K562 (cell line): Measurements from ENCODE around the gene CRCP. TPM values are rescaled to one million over a fixed set of nuclear protein-coding genes. Genes with fewer than 3 reads are reported as not detected.

ENCODE experiments used
- ATAC-seq: fragments of 200-7000 bp; cut with Tn5 transposase; 3 replicates; pipeline ENCODE4 v1.9.1; 2020; ENCODE audit warnings: moderate library complexity
- BruUV-seq: library from RNA; stranded (reverse); fragments of 400-500 nt; replicated peaks from 2 replicates; lab custom pipeline; 2021; lab: Mats Ljungman, UMichigan
- CTCF ChIA-PET: fragments of 300-600 bp; formaldehyde crosslinking; extraction: SDS; loops from one replicate; lab custom pipeline; 2021; ENCODE audit warnings: low intra/inter-chr PET ratio; lab: Yijun Ruan, JAX
- POLR2A ChIA-PET: fragments of 300-600, 350-650 bp; sonication (Branson Sonifier 250); formaldehyde crosslinking; extraction: SDS; loops from one replicate; lab custom pipeline; 2021; ENCODE audit warnings: antibody characterized with exemption, inconsistent platforms; lab: Yijun Ruan, JAX
- DNase-seq, 4 experiments: peaks; one replicate each; pipeline versions ENCODE4 v3.0.0 to v3.0.0-alpha.2; 2011 to 2018; ENCODE audit warnings: low spot score in 3 of 4, mixed read lengths in 3 of 4; ENCODE audit errors: extremely low read depth in 1 of 4
- FAIRE-seq: peaks from 2 replicates; lab custom pipeline; 2011; peaks lifted over from hg19 to GRCh38; lab: Jason Lieb, UNC
- H2AFZ ChIP-seq: 2 replicates; pipeline ENCODE4 v1.6.0; 2011; ENCODE audit warnings: low read depth, low read length, control low read depth, inconsistent platforms
- H3K27ac ChIP-seq: fragments of 200-600 bp; 3 replicates; pipeline ENCODE4 v1.8.0; 2011; ENCODE audit warnings: low read depth, mild to moderate bottlenecking, control low read depth, inconsistent platforms, low read length, moderate library complexity, mixed read lengths; ENCODE audit errors: extremely low read depth
- H3K27me3 ChIP-seq, 2 experiments: fragments of 300-600 bp in 1 of 2; 2 replicates in 1 of 2; 3 replicates in 1 of 2; pipeline versions ENCODE4 v1.6.0 to v1.8.0; 2011; ENCODE audit warnings: inconsistent platforms in 2 of 2, low read length in 2 of 2, mild to moderate bottlenecking in 1 of 2, mixed read lengths in 1 of 2, moderate library complexity in 1 of 2; ENCODE audit not compliant: control insufficient read depth in 2 of 2, insufficient read depth in 2 of 2
- H3K36me3 ChIP-seq: fragments of 300-600 bp; 3 replicates; pipeline ENCODE4 v1.8.0; 2011; ENCODE audit warnings: mild to moderate bottlenecking, low read length, inconsistent platforms; ENCODE audit not compliant: control insufficient read depth, insufficient read depth
- H3K4me1 ChIP-seq, 2 experiments: fragments of 200-600 bp in 1 of 2; replicated peaks in 1 of 2; 2 replicates in 1 of 2; 3 replicates in 1 of 2; pipeline versions ENCODE4 v1.5.1 to v1.8.0; 2011; ENCODE audit warnings: inconsistent platforms in 2 of 2, low read length in 2 of 2, mild to moderate bottlenecking in 1 of 2, mixed read lengths in 1 of 2, moderate library complexity in 1 of 2; ENCODE audit not compliant: control insufficient read depth in 2 of 2, insufficient read depth in 2 of 2
- H3K4me2 ChIP-seq: 2 replicates; pipeline ENCODE4 v1.6.1; 2011; ENCODE audit warnings: low read length, control low read depth, inconsistent platforms, mixed read lengths; ENCODE audit not compliant: insufficient read depth
- H3K4me3 ChIP-seq: fragments of 200-600 bp; sonication (generic), shearing (Covaris generic); 2 replicates; pipeline ENCODE4 v1.5.1; 2016; ENCODE audit warnings: control low read depth, inconsistent platforms
- H3K79me2 ChIP-seq: fragments of 200-600 bp; 3 replicates; pipeline ENCODE4 v1.8.0; 2011; ENCODE audit warnings: low read length, inconsistent platforms; ENCODE audit not compliant: control insufficient read depth, insufficient read depth
- H3K9ac ChIP-seq, 2 experiments: 2 replicates each; pipeline versions ENCODE4 v1.6.0 to v1.6.1; 2011; ENCODE audit warnings: low read depth in 2 of 2, low read length in 2 of 2, control low read depth in 1 of 2, inconsistent platforms in 1 of 2, mild to moderate bottlenecking in 1 of 2, mixed read lengths in 1 of 2; ENCODE audit not compliant: insufficient read depth in 1 of 2
- H3K9me1 ChIP-seq: one replicate; pipeline ENCODE4 v1.6.0; 2011; ENCODE audit warnings: inconsistent platforms, mild to moderate bottlenecking, low read length, moderate library complexity; ENCODE audit not compliant: control insufficient read depth, insufficient read depth
- H3K9me3 ChIP-seq: replicated peaks from 2 replicates; pipeline ENCODE4 v1.5.1; 2011; ENCODE audit warnings: low read depth, low read length, inconsistent platforms; ENCODE audit not compliant: control insufficient read depth, insufficient read depth
- H4K20me1 ChIP-seq: replicated peaks from 2 replicates; pipeline ENCODE4 v1.6.1; 2011; ENCODE audit warnings: low read length, inconsistent platforms, mixed read lengths; ENCODE audit not compliant: control insufficient read depth, insufficient read depth
- CHAMP1 ChIP-seq: fragments of 450-650 bp; IDR thresholded peaks from 2 replicates; pipeline ENCODE4 v1.6.1; 2016; ENCODE audit warnings: mild to moderate bottlenecking
- E4F1 ChIP-seq: fragments of 250-450 bp; sonication (Bioruptor Pico); IDR thresholded peaks from 2 replicates; pipeline ENCODE4 v1.5.0; 2021; ENCODE audit warnings: mild to moderate bottlenecking, borderline replicate concordance
- JUNB ChIP-seq: fragments of 450-650 bp; formaldehyde crosslinking; conservative IDR thresholded peaks from 2 replicates; pipeline ENCODE4 v1.4.0; 2020; ENCODE audit warnings: mild to moderate bottlenecking
- L3MBTL2 ChIP-seq: fragments of 450-650 bp; IDR thresholded peaks from 2 replicates; pipeline ENCODE4 v1.6.1; 2016; ENCODE audit warnings: mild to moderate bottlenecking, moderate library complexity
- PCBP2 ChIP-seq: fragments of 200-400 bp; formaldehyde crosslinking; IDR thresholded peaks from 2 replicates; pipeline ENCODE4 v1.6.1; 2018; ENCODE audit warnings: low read length, low read depth, mild to moderate bottlenecking, moderate library complexity; ENCODE audit not compliant: poor library complexity, severe bottlenecking
- TRIM24 ChIP-seq, 2 experiments: fragments of 450-650 bp; IDR thresholded peaks; 2 replicates each; pipeline ENCODE4 v1.6.1; 2016
- U2AF1 ChIP-seq: fragments of 200-400 bp; formaldehyde crosslinking; optimal IDR thresholded peaks from 2 replicates; pipeline ENCODE3; 2017; ENCODE audit warnings: mild to moderate bottlenecking, low read depth, low read length, moderate library complexity
- ZNF699 ChIP-seq: fragments of 250-450 bp; sonication (Bioruptor Pico); IDR thresholded peaks from 2 replicates; pipeline ENCODE4 v1.8.0; 2021; ENCODE audit warnings: mild to moderate bottlenecking, moderate library complexity; ENCODE audit not compliant: insufficient replicate concordance
- WGBS: fragments of 100-300 bp; shearing (Covaris generic); methylation state at CpG from one replicate; pipeline ENCODE4 v1.1.6; 2016; ENCODE audit warnings: low coverage, mixed read lengths; ENCODE audit not compliant: insufficient coverage; ENCODE audit errors: missing lambda C conversion rate; 5-methylcytosine and 5-hydroxymethylcytosine counted together
- in situ Hi-C: fragments of 300-500 bp; cut with MboI; formaldehyde crosslinking; loops from 4 replicates; pipeline ENCODE4 v1.15.0; 2018; ENCODE audit warnings: inconsistent platforms, mixed read lengths
- intact Hi-C: fragments of 100-400 bp; cut with micrococcal nuclease; formaldehyde crosslinking; loops from 2 replicates; pipeline ENCODE4 v1.14.2; 2022
- polyA plus RNA-seq, 8 experiments: library from polyadenylated mRNA; depleted of rRNA in 4 of 8; stranded (reverse) in 5 of 8; unstranded in 3 of 8; fragments of >200 nt; fragmentation: Nextera tagmentation in 2 of 8; fragmentation: Illumina TruSeq in 1 of 8; extraction: Ambion mirVana in 2 of 8; extraction: Trizol in 1 of 8; gene quantifications; 2 replicates each; pipeline versions ENCODE4 v1.2.1 to v1.2.3, GENCODE V29; 2011 to 2014; ENCODE audit warnings: inconsistent platforms in 1 of 8, missing spikeins in 1 of 8
- total RNA-seq, 7 experiments: library from RNA; depleted of rRNA in 6 of 7; stranded (reverse); fragments of >200 nt in 6 of 7; fragmentation: Illumina TruSeq in 2 of 7; extraction: Trizol in 2 of 7; gene quantifications; 2 replicates each; pipeline versions ENCODE4 v1.2.1 to v1.2.3, GENCODE V29; 2011 to 2021; ENCODE audit warnings: low replicate concordance in 1 of 7
- TF ChIP-seq, protein P1 (sequence below): fragments of 250-450 bp; sonication (Bioruptor Pico); IDR thresholded peaks from 2 replicates; pipeline ENCODE4 v1.4.0; 2020; ENCODE audit warnings: borderline replicate concordance
- TF ChIP-seq, protein P2 (sequence below): fragments of 250-450 bp; sonication (Bioruptor Pico); IDR thresholded peaks from 2 replicates; pipeline ENCODE4 v1.5.0; 2021

The CRCP gene
- total and polyA plus RNA-seq, 9 of the 15 experiments (the other 6 are each of a cell fraction or from before 2014, with no cell fraction given), result 22.1 to 58.3 (median 43.4) TPM

GRCh38 chr7:66170309-66171231 lies 55.9 kb downstream of the CRCP start:
- FAIRE-seq, result no peak
- no peaks in the 10 kb centered on the region for H4K20me1 ChIP-seq
- H3K36me3 ChIP-seq, result no peaks in the 10 kb centered on the region
- peak in 1 of 4 experiments; percentile 11 for DNase-seq
- H3K9ac ChIP-seq, result peak overlapping the region in 1 of 2 experiments; percentile 77; a peak in 2 of 4 replicates
- H2AFZ ChIP-seq, result peak overlapping the region; percentile 54; the same call in 1 of the 2 replicates
- intact Hi-C loops (no loop called here), in situ Hi-C loops (no loop called here)
- no peak overlapping the region for H3K27ac ChIP-seq
- no peaks in the 10 kb centered on the region for H3K79me2 ChIP-seq
- ChIA-PET POLR2A (interaction anchor here (0.8 kb wide), 1 partner anchor 14 kb away, joined by 3 read pairs; no protein-coding TSS in a partner anchor), CTCF (no interaction called here)
- no TSS peak for BruUV-seq
- H3K4me3 ChIP-seq, result no peak overlapping the region
- no peak overlapping the region; the same call in 1 of the 2 replicates for H3K4me2 ChIP-seq
- H3K4me1 ChIP-seq, result no peaks in the 10 kb centered on the region
- peak; percentile 64 for ATAC-seq
- no peaks in the 10 kb centered on the region for H3K9me1 ChIP-seq
- H3K9me3 ChIP-seq, result no peaks in the 10 kb centered on the region
- H3K27me3 ChIP-seq, result peaks cover 7 to 15% of the 10 kb centered on the region in 2 experiments; a peak in 3 of 5 replicates
- WGBS, result 3% methylated on average over 15 of the region's 16 CpGs
- TF ChIP-seq JUNB (no peak), L3MBTL2 (0 out of 2 replicates have a peak, but pooled peaks have one; percentile 22), E4F1 (CRISPR knock-in tag) (no peak), PCBP2 (no peak), ZNF699 (CRISPR knock-in tag) (no peak), U2AF1 (no peak), TRIM24 (IDR thresholded peaks at IDR 0.05) (peak; percentile 42 to 57; a peak in 3 of 4 replicates), CHAMP1 (no peak)
- TF ChIP-seq, protein P1, sequence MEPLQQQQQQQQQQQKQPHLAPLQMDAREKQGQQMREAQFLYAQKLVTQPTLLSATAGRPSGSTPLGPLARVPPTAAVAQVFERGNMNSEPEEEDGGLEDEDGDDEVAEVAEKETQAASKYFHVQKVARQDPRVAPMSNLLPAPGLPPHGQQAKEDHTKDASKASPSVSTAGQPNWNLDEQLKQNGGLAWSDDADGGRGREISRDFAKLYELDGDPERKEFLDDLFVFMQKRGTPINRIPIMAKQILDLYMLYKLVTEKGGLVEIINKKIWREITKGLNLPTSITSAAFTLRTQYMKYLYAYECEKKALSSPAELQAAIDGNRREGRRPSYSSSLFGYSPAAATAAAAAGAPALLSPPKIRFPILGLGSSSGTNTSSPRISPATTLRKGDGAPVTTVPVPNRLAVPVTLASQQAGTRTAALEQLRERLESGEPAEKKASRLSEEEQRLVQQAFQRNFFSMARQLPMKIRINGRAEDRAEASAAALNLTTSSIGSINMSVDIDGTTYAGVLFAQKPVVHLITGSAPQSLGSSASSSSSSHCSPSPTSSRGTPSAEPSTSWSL (CRISPR knock-in tag), result no peak
- TF ChIP-seq, protein P2, sequence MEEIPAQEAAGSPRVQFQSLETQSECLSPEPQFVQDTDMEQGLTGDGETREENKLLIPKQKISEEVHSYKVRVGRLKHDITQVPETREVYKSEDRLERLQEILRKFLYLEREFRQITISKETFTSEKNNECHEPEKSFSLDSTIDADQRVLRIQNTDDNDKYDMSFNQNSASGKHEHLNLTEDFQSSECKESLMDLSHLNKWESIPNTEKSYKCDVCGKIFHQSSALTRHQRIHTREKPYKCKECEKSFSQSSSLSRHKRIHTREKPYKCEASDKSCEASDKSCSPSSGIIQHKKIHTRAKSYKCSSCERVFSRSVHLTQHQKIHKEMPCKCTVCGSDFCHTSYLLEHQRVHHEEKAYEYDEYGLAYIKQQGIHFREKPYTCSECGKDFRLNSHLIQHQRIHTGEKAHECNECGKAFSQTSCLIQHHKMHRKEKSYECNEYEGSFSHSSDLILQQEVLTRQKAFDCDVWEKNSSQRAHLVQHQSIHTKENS (CRISPR knock-in tag), result no peak
